Osteocyte (in vitro differentiated cells): ENCODE data around the gene CARNS1. TPM values are rescaled to one million over a fixed set of nuclear protein-coding genes. Genes with fewer than 3 reads are reported as not detected.

ENCODE experiments used
- DNase-seq: peaks from one replicate; pipeline ENCODE4 v3.0.0; 2021; ENCODE audit warnings: mixed read lengths; ENCODE audit not compliant: unreplicated experiment; ENCODE audit errors: extremely low spot score
- H3K27ac Mint-ChIP-seq: one replicate; pipeline ENCODE4 v1.8.0; 2021; ENCODE audit warnings: mild to moderate bottlenecking, mixed read lengths; ENCODE audit not compliant: unreplicated experiment
- H3K27me3 Mint-ChIP-seq: one replicate; pipeline ENCODE4 v1.8.0; 2021; ENCODE audit warnings: mixed read lengths; ENCODE audit not compliant: unreplicated experiment
- H3K36me3 Mint-ChIP-seq: one replicate; pipeline ENCODE4 v1.8.0; 2021; ENCODE audit warnings: mixed read lengths; ENCODE audit not compliant: unreplicated experiment
- H3K4me1 Mint-ChIP-seq: one replicate; pipeline ENCODE4 v1.8.0; 2021; ENCODE audit warnings: mixed read lengths; ENCODE audit not compliant: unreplicated experiment
- H3K4me3 Mint-ChIP-seq: one replicate; pipeline ENCODE4 v1.8.0; 2021; ENCODE audit warnings: mild to moderate bottlenecking, moderate library complexity, mixed read lengths; ENCODE audit not compliant: unreplicated experiment
- H3K9me3 Mint-ChIP-seq: one replicate; pipeline ENCODE4 v1.8.0; 2021; ENCODE audit warnings: mixed read lengths; ENCODE audit not compliant: unreplicated experiment
- total RNA-seq: library from RNA; stranded (reverse); gene quantifications from 2 replicates; pipeline ENCODE4 v1.2.1, GENCODE V29; 2021
- TF ChIP-seq, protein P1 (sequence below): fragments of 200-600 bp; sonication (generic); IDR thresholded peaks from 2 replicates; pipeline ENCODE4 v1.5.0; 2021; ENCODE audit warnings: antibody characterized with exemption, mild to moderate bottlenecking, moderate library complexity

The CARNS1 gene
- total RNA-seq, 1 donor from 2014 or later, result 0.27 TPM

DNA sequence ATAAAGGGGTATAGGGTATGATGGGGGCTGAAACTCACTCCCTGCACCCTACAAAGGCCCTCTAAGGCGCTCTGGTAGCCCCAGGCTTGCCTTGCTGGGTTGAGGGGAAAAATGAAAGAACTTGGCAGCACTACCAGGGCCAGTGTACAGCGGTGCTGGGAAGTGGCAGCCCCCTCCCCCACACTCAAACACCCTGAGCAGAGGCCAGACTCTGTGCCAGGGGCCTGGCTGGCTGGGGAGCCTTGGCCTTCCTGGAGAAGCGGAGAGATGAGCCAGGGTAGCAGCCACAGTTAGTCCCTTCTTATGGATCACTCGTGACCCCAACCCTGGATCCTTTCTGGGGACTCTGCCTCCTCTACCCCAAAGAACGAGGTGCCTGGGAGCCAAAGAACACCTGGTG, 50.9 kb downstream of the CARNS1 start:
- no peak overlapping the region for H3K27ac Mint-ChIP-seq
- no peak overlapping the region for H3K4me3 Mint-ChIP-seq
- no peaks in the 10 kb centered on the region for H3K36me3 Mint-ChIP-seq
- no peak for DNase-seq
- H3K4me1 Mint-ChIP-seq, result peaks cover 33% of the 10 kb centered on the region
- TF ChIP-seq, protein P1, sequence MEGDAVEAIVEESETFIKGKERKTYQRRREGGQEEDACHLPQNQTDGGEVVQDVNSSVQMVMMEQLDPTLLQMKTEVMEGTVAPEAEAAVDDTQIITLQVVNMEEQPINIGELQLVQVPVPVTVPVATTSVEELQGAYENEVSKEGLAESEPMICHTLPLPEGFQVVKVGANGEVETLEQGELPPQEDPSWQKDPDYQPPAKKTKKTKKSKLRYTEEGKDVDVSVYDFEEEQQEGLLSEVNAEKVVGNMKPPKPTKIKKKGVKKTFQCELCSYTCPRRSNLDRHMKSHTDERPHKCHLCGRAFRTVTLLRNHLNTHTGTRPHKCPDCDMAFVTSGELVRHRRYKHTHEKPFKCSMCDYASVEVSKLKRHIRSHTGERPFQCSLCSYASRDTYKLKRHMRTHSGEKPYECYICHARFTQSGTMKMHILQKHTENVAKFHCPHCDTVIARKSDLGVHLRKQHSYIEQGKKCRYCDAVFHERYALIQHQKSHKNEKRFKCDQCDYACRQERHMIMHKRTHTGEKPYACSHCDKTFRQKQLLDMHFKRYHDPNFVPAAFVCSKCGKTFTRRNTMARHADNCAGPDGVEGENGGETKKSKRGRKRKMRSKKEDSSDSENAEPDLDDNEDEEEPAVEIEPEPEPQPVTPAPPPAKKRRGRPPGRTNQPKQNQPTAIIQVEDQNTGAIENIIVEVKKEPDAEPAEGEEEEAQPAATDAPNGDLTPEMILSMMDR, result no peak
- no peaks in the 10 kb centered on the region for H3K9me3 Mint-ChIP-seq
- H3K27me3 Mint-ChIP-seq, result no peaks in the 10 kb centered on the region

DNA sequence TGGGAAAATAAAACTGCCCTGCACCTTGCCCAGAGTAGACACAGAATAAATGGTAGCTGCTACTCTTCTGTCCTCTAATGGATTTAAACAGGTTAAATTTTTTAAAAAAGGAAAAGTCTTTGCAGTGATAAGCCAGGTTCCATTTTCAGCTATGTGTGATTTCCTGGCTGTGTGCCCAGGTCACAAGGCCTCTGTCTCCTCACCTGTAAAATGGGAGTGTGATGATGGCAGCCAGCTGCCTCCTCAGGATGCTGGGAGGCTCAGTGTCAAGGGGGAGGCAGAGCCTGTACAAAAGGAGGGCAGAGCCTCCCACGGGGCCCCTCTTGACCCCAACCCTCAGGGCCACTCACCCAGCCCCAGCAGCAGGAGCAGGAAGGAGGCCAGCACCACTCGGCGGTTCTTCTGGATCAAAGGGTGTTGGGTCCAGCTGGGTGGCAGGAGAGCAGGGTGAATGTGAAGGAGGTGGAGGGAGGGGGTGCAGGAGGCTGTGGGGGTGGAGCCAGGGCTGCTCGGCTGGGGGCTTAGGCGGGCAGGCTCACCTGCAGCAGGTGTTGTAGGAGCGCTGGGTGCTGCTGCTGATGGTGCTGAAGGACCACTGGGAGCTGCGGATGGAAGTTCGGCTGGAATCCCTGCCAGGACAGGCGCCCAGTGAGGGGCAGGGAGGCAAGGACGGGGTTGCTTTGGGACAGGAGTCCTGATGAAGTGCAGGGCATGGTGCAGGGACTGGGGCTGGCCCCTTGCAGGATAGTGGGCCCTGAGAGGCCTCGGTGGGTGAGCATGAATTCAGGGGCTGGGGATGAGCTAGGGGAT, 51.7 kb downstream of the CARNS1 start:
- no peaks in the 10 kb centered on the region for H3K27me3 Mint-ChIP-seq
- H3K27ac Mint-ChIP-seq, result no peak overlapping the region
- TF ChIP-seq, protein P1, result no peak
- H3K4me3 Mint-ChIP-seq, result peak overlapping the region; percentile 80
- H3K9me3 Mint-ChIP-seq, result no peaks in the 10 kb centered on the region
- no peaks in the 10 kb centered on the region for H3K36me3 Mint-ChIP-seq
- H3K4me1 Mint-ChIP-seq, result peaks cover 33% of the 10 kb centered on the region
- DNase-seq, result no peak

DNA sequence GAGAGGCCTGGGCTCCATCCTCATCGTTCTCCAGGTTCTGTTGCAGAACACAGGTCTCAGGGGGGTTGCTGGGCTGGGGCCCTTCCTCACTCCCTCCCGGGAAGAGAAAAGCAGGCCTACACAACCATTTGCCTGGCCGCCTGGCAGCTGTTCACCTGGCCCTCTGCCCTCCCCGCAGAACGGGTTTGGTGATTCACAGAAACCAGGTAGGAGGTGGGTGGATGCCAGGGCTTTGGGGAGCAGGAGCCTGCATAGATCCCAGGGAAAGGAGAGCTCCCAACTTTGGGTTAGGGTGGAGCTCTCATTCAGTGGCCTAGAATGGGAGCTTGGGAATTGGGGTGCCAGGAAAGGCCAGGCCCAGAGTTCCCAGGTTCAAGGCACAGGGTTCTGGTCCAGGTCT, 52.6 kb downstream of the CARNS1 start:
- H3K27ac Mint-ChIP-seq, result peak overlapping the region; percentile 57
- H3K27me3 Mint-ChIP-seq, result no peaks in the 10 kb centered on the region
- DNase-seq, result no peak
- peak overlapping the region; percentile 80 for H3K4me3 Mint-ChIP-seq
- TF ChIP-seq, protein P1, result no peak
- H3K9me3 Mint-ChIP-seq, result no peaks in the 10 kb centered on the region
- H3K36me3 Mint-ChIP-seq, result no peaks in the 10 kb centered on the region
- peaks cover 33% of the 10 kb centered on the region for H3K4me1 Mint-ChIP-seq

DNA sequence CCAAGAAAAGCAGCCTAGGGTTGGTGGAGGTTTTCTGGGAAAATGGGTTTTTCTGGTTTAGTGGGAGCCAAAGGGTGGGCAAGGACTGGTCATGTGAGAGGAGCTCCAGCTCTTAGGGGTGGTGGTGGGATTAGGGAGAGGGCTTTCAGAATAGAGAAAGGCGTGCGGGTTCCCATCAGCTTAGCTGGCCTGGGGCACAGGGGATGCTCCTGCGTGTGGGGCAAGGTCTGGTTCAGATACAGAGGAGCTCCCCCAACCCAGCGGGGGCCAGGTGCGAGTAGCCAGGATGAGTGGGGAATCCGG, 52.9 kb downstream of the CARNS1 start:
- H3K4me3 Mint-ChIP-seq, result peak overlapping the region; percentile 80
- H3K4me1 Mint-ChIP-seq, result peaks cover 33% of the 10 kb centered on the region
- no peaks in the 10 kb centered on the region for H3K36me3 Mint-ChIP-seq
- TF ChIP-seq, protein P1, result no peak
- no peak for DNase-seq
- H3K27ac Mint-ChIP-seq, result peak overlapping the region; percentile 57
- H3K27me3 Mint-ChIP-seq, result no peaks in the 10 kb centered on the region
- H3K9me3 Mint-ChIP-seq, result no peaks in the 10 kb centered on the region

DNA sequence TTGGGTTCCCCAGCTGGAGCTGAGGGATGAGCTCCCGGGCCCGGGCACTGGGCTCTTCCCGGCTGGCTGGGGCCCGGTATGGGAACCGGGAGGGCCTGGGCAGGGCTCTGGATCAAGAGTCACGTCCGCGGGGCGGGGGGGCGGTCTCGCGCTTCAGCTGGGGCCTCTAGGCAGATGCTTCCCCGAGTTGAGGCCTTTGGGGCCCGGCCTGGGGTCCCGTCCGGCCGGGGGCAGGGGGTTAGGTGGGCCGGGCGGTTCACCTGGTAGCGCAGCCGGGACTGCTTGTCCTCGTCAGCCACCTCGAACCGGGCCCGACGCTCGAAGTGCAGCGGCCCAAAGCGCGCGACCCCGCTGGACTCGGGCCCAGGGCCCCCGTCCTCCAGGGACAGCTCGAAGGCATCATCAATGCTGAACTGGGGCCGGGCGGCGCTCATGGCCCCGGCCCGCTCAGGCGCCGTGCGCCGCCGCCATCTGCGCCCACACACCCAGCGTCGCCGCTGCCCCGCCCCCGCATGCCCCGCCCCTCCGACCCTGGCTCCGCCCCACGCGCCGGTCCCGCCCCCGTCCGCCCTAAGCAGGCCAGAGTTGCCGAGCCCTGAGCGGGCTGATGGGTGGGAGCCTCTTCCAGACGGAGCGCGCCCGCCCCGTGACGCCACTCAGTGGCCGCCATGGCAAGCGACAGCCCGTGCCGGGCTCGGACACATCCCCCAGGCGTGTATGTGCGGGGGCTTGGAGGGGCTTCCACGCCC, 53.5 kb downstream of the CARNS1 start, which contains the start of gene TMEM134:
TSS of gene TMEM134 (minus strand) at position 493 of the 749 bp plus-strand sequence. CDS start at position 434, 59 bp downstream.
- no peaks in the 10 kb centered on the region for H3K9me3 Mint-ChIP-seq
- no peaks in the 10 kb centered on the region for H3K27me3 Mint-ChIP-seq
- H3K36me3 Mint-ChIP-seq, result no peaks in the 10 kb centered on the region
- H3K27ac Mint-ChIP-seq, result peak within 1 kb of the TSS; percentile 73
- H3K4me1 Mint-ChIP-seq, result peaks cover 32% of the 10 kb centered on the region
- H3K4me3 Mint-ChIP-seq, result peak within 1 kb of the TSS; percentile 80
- peak; percentile 98 for DNase-seq
- TF ChIP-seq, protein P1, result peak; percentile 47
